Activated CD8-positive, alpha-beta memory T cell treated with anti-CD3 and anti-CD28 coated beads, Interleukin-2, amount 50 U/mL, for 24 hours (primary cell): Measurements from ENCODE around the gene HID1.

Experiments
- DNase-seq: peaks from one replicate; pipeline ENCODE4 v3.0.0-alpha.2; 2020; ENCODE audit errors: extremely low read depth

Gene HID1

GRCh38 chr17:74951680-74952421 is 20.7 kb downstream of the HID1 start:
- no peak for DNase-seq

- no peak for DNase-seq
Observed at GRCh38 chr17:74951065-74951464, 21.5 kb downstream of the HID1 start.

GRCh38 chr17:74950207-74950606 is 22.4 kb downstream of the HID1 start:
- no peak for DNase-seq

- DNase-seq, result no peak
Observed at GRCh38 chr17:74949455-74950115, 23.0 kb downstream of the HID1 start.

- no peak for DNase-seq
Observed at GRCh38 chr17:74947041-74947754, 25.4 kb downstream of the HID1 start.

GRCh38 chr17:74946641-74947040 is 25.9 kb downstream of the HID1 start:
- DNase-seq, result no peak

GRCh38 chr17:74945543-74945942 is 27.0 kb downstream of the HID1 start:
- no peak for DNase-seq

- no peak for DNase-seq
Observed at GRCh38 chr17:74943808-74944522, 28.6 kb downstream of the HID1 start.

- no peak for DNase-seq
Observed at GRCh38 chr17:74941128-74941725, 31.3 kb downstream of the HID1 start.

- DNase-seq, result no peak
Observed at GRCh38 chr17:74939534-74939933, 33.0 kb downstream of the HID1 start.

GRCh38 chr17:74938194-74938950 is 34.2 kb downstream of the HID1 start:
- DNase-seq, result no peak

- DNase-seq, result no peak
Observed at GRCh38 chr17:74937064-74938051, 35.2 kb downstream of the HID1 start.

- DNase-seq, result no peak
Observed at GRCh38 chr17:74936470-74936799, 36.1 kb downstream of the HID1 start.

GRCh38 chr17:74935585-74936469 is 36.7 kb downstream of the HID1 start, which contains the start of gene OTOP3:
Gene OTOP3, plus strand, starts transcription at chr17:74935898. Its CDS starts 24 bp downstream, at chr17:74935922.
- no peak for DNase-seq

GRCh38 chr17:74935048-74935447 is 37.5 kb downstream of the HID1 start:
- DNase-seq, result no peak

GRCh38 chr17:74930535-74931036 is 42.0 kb downstream of the HID1 start:
- no peak for DNase-seq

- DNase-seq, result no peak
Observed at GRCh38 chr17:74928786-74929185, 43.8 kb downstream of the HID1 start.

GRCh38 chr17:74925242-74925641 is 47.3 kb downstream of the HID1 start:
- no peak for DNase-seq
